HG03139 (cell line): ENCODE results near the gene DLGAP1.

ENCODE experiments used
- ATAC-seq: cut with Tn5 transposase; IDR thresholded peaks from one replicate; pipeline ENCODE4 v1.9.1; 2021; ENCODE audit not compliant: unreplicated experiment

DLGAP1 gene

GRCh38 chr18:3910512-3910911, 544.6 kb downstream of the DLGAP1 start:
- no peak for ATAC-seq

- no peak for ATAC-seq
Measured at GRCh38 chr18:3907955-3908354, 547.2 kb downstream of the DLGAP1 start.

GRCh38 chr18:3906116-3906750, 548.9 kb downstream of the DLGAP1 start:
- ATAC-seq, result no peak

GRCh38 chr18:3903337-3903736, 551.8 kb downstream of the DLGAP1 start:
- no peak for ATAC-seq

GRCh38 chr18:3902676-3903075, 552.4 kb downstream of the DLGAP1 start:
- ATAC-seq, result no peak

GRCh38 chr18:3901811-3902210, 553.3 kb downstream of the DLGAP1 start:
- no peak for ATAC-seq

GRCh38 chr18:3901042-3901441, 554.1 kb downstream of the DLGAP1 start:
- ATAC-seq, result no peak

GRCh38 chr18:3900327-3900726, 554.8 kb downstream of the DLGAP1 start:
- no peak for ATAC-seq

- ATAC-seq, result no peak
Measured at GRCh38 chr18:3898861-3899613, 556.1 kb downstream of the DLGAP1 start.

- no peak for ATAC-seq
Measured at GRCh38 chr18:3892152-3892551, 563.0 kb downstream of the DLGAP1 start.

GRCh38 chr18:3891245-3891644, 563.9 kb downstream of the DLGAP1 start:
- no peak for ATAC-seq

GRCh38 chr18:3889803-3890202, 565.3 kb downstream of the DLGAP1 start:
- ATAC-seq, result no peak

GRCh38 chr18:3889121-3889520, 566.0 kb downstream of the DLGAP1 start:
- no peak for ATAC-seq

GRCh38 chr18:3886575-3887322, 568.4 kb downstream of the DLGAP1 start:
- ATAC-seq, result no peak

GRCh38 chr18:3885209-3885792, 569.8 kb downstream of the DLGAP1 start:
- ATAC-seq, result no peak

GRCh38 chr18:3879836-3880120, 575.3 kb downstream of the DLGAP1 start:
- ATAC-seq, result no peak

- no peak for ATAC-seq
Measured at GRCh38 chr18:3879114-3879835, 575.8 kb downstream of the DLGAP1 start.

- ATAC-seq, result no peak
Measured at GRCh38 chr18:3878401-3878800, 576.7 kb downstream of the DLGAP1 start.

GRCh38 chr18:3877678-3878077, 577.4 kb downstream of the DLGAP1 start:
- ATAC-seq, result no peak

- ATAC-seq, result no peak
Measured at GRCh38 chr18:3875961-3876360, 579.1 kb downstream of the DLGAP1 start.

- no peak for ATAC-seq
Measured at GRCh38 chr18:3875376-3875775, 579.7 kb downstream of the DLGAP1 start.
